Esophagus squamous epithelium (tissue), 4 donors: Measurements from ENCODE around the gene NUP153.

Source experiments
- POLR2A ChIP-seq, 4 donors: fragments of 450-650 bp; IDR thresholded peaks; one replicate each; pipeline ENCODE4 v1.6.1; 2017; ENCODE audit warnings: antibody characterized with exemption in 4 of 4, mild to moderate bottlenecking in 4 of 4, moderate library complexity in 3 of 4
- TF ChIP-seq, protein P1 (sequence below), 6 experiments: fragments of 450-650 bp in 4 of 6; fragments of 200-600 bp in 2 of 6; sonication (generic) in 2 of 6; IDR thresholded peaks; one replicate each; pipeline ENCODE4 v1.5.1; 2016 to 2019; ENCODE audit warnings: antibody characterized with exemption in 6 of 6, mild to moderate bottlenecking in 4 of 6, moderate library complexity in 4 of 6

DNA sequence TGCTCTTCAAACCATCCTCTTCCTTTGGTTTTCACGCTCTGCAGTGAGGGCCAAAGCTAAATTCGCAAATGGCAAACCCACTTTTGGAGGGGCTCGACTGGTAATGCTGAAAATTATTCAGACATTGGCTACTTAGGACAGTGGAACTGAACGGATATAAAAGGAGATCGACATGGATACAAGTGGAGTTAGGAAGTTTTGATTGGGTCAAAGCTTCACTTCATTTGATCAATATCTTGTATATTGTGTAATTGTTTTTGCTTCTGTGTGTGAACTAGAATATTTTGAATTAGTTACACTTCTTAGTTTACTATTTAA, 105.4 kb downstream of the NUP153 start:
- no peak for TF ChIP-seq POLR2A (IDR thresholded peaks at IDR 0.05)
- TF ChIP-seq, protein P1, sequence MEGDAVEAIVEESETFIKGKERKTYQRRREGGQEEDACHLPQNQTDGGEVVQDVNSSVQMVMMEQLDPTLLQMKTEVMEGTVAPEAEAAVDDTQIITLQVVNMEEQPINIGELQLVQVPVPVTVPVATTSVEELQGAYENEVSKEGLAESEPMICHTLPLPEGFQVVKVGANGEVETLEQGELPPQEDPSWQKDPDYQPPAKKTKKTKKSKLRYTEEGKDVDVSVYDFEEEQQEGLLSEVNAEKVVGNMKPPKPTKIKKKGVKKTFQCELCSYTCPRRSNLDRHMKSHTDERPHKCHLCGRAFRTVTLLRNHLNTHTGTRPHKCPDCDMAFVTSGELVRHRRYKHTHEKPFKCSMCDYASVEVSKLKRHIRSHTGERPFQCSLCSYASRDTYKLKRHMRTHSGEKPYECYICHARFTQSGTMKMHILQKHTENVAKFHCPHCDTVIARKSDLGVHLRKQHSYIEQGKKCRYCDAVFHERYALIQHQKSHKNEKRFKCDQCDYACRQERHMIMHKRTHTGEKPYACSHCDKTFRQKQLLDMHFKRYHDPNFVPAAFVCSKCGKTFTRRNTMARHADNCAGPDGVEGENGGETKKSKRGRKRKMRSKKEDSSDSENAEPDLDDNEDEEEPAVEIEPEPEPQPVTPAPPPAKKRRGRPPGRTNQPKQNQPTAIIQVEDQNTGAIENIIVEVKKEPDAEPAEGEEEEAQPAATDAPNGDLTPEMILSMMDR (IDR thresholded peaks at IDR 0.05), result no peak
